Breast epithelium (tissue), 4 donors: Measurements from ENCODE around the gene GEN1. TPM values are rescaled to one million over a fixed set of nuclear protein-coding genes. Genes with fewer than 3 reads are reported as not detected.

ENCODE experiments used
- DNase-seq, 2 donors: peaks; one replicate each; pipeline ENCODE4 v3.0.0-alpha.2; 2019; ENCODE audit warnings: low spot score in 2 of 2
- H3K27ac ChIP-seq, 2 donors: fragments of 200-600 bp; sonication (generic) in 1 of 2; one replicate each; pipeline ENCODE4 v1.5.1; 2016 to 2019; ENCODE audit warnings: mild to moderate bottlenecking in 1 of 2
- H3K27me3 ChIP-seq, 2 donors: fragments of 200-600 bp; sonication (generic) in 1 of 2; one replicate each; pipeline versions ENCODE4 v1.5.1 to v1.6.0; 2017 to 2019; ENCODE audit warnings: control low read depth in 1 of 2, mild to moderate bottlenecking in 1 of 2
- H3K36me3 ChIP-seq: fragments of 200-600 bp; one replicate; pipeline ENCODE4 v1.5.1; 2019
- H3K4me1 ChIP-seq, 2 donors: fragments of 200-600 bp; sonication (generic); one replicate each; pipeline ENCODE4 v1.5.1; 2016 to 2019; ENCODE audit warnings: control low read depth in 1 of 2
- H3K4me3 ChIP-seq, 3 donors: fragments of 200-600 bp; sonication (generic); 1 replicate in 2 of 3; 2 replicates in 1 of 3; pipeline ENCODE4 v1.5.1; 2016 to 2019; ENCODE audit warnings: mild to moderate bottlenecking in 3 of 3, moderate library complexity in 2 of 3
- H3K9me3 ChIP-seq, 2 donors: fragments of 200-600 bp; sonication (generic) in 1 of 2; one replicate each; pipeline ENCODE4 v1.5.1; 2016 to 2019; ENCODE audit warnings: control low read depth in 1 of 2
- CTCF ChIP-seq, 3 donors: fragments of 450-650 bp; IDR thresholded peaks; one replicate each; pipeline ENCODE4 v1.5.1; 2016 to 2017; ENCODE audit warnings: antibody characterized with exemption in 3 of 3, mild to moderate bottlenecking in 3 of 3, moderate library complexity in 3 of 3
- POLR2A ChIP-seq: fragments of 450-650 bp; IDR thresholded peaks from one replicate; pipeline ENCODE4 v1.6.1; 2016; ENCODE audit warnings: antibody characterized with exemption, mild to moderate bottlenecking, moderate library complexity
- POLR2AphosphoS5 ChIP-seq, 3 donors: sonication (generic); formaldehyde crosslinking; IDR thresholded peaks; one replicate each; pipeline ENCODE4 v1.6.1; 2017; ENCODE audit warnings: antibody characterized with exemption in 3 of 3
- intact Hi-C: fragments of 100-400 bp; cut with DNase I; formaldehyde crosslinking; loops from one replicate; pipeline ENCODE4 v1.15.1; 2023; ENCODE audit warnings: low total_unique reads
- total RNA-seq, 3 donors: library from RNA; depleted of rRNA; stranded (reverse); fragments of >200 nt; gene quantifications; one replicate each; pipeline ENCODE4 v1.1.0, GENCODE V29; 2016

The GEN1 gene
- 10 to 100 TPM in 1 of 3 donors, 1 to 10 TPM in 2; 3.6 to 12.7 (median 6.7) TPM for total RNA-seq

DNA sequence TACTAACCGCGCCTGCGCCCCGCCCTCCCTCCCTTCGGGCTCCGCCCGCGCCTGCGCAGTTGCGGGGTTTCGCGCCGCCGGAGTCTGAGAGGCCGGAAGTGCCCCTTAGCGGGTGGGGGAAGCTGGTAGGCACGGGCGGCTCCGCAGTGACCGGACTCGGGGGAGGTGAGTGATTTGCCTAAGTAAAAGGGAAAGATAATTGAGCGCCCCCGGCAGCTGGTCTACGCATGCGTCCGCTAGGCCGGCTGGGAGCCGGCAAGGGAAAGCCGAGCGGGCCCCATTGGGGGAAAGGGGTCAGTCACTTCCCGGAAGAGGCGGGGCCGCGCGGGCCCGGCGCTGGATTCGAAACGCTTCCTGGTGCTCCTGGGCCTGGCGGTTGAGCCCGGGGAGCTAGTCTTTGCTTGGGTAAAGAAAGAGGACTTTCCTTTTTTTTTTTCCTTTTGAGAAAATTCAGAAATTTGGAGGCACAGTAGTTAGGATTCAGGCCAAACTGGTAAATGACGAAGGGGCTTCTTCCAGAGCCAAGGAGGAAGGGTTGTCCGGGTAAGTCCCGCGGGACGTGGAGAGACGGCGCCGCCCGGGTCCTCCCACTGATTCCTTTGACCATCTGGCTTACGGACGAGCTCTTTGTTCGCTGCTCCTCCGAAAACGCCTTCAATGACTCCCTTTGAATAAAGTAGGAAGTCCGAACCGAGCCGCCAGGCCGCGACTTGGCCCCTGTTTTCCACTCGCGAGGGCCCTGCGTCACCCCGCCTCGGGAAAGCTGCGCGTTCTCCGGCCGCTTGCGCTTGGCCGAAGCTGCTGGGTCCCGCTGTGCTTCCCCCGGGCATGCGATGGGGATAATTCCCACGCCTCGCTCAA lies at the start of gene GEN1, which contains the start of gene SMC6:
TSS of gene GEN1 (plus strand) at position 336 of the 861 bp plus-strand sequence. CDS start 5,806 bp downstream, outside the sequence.
TSS of gene SMC6 (minus strand) at position 8 of the 861 bp plus-strand sequence. CDS start 7,864 bp downstream, outside the sequence.
- Histone ChIP-seq H3K9me3 (no peaks in the 10 kb centered on the region), H3K36me3 (no peaks in the 10 kb centered on the region), H3K4me3 (peak within 1 kb of the TSS; percentile 83 to 98 (median 89)), H3K27me3 (no peaks in the 10 kb centered on the region), H3K4me1 (peaks cover 0 to 15% of the 10 kb centered on the region in 2 donors), H3K27ac (peak within 1 kb of the TSS; percentile 94 to 97)
- intact Hi-C loops: no loop called here
- DNase-seq: peak; percentile 77 to 83
- TF ChIP-seq POLR2A (no peak), POLR2AphosphoS5 (IDR thresholded peaks at IDR 0.05) (peak in 2 of 3 donors; percentile 38 to 48)

- TF ChIP-seq CTCF (IDR thresholded peaks at IDR 0.05) (no peak), POLR2A (no peak)
- Histone ChIP-seq H3K4me3 (no peak overlapping the region), H3K36me3 (peaks cover 8% of the 10 kb centered on the region), H3K27ac (no peak overlapping the region), H3K9me3 (no peaks in the 10 kb centered on the region), H3K27me3 (no peaks in the 10 kb centered on the region), H3K4me1 (no peaks in the 10 kb centered on the region)
- intact Hi-C loops: no loop called here
- DNase-seq: no peak
Measured at GRCh38 chr2:17706845-17707244, 47.1 kb upstream of the GEN1 start.

GRCh38 chr2:17708501-17708900 lies 45.4 kb upstream of the GEN1 start:
- Histone ChIP-seq H3K9me3 (no peaks in the 10 kb centered on the region), H3K27ac (no peak overlapping the region), H3K4me3 (no peak overlapping the region), H3K4me1 (no peaks in the 10 kb centered on the region), H3K36me3 (peaks cover 8% of the 10 kb centered on the region), H3K27me3 (no peaks in the 10 kb centered on the region)
- intact Hi-C loops: no loop called here
- TF ChIP-seq POLR2A (no peak), POLR2AphosphoS5 (IDR thresholded peaks at IDR 0.05) (no peak), CTCF (IDR thresholded peaks at IDR 0.05) (no peak)
- no peak for DNase-seq

GRCh38 chr2:17709897-17710296 lies 44.0 kb upstream of the GEN1 start:
- H3K27ac ChIP-seq: no peak overlapping the region
- H3K36me3 ChIP-seq: peaks cover 8% of the 10 kb centered on the region
- intact Hi-C loops: no loop called here
- TF ChIP-seq POLR2AphosphoS5 (IDR thresholded peaks at IDR 0.05): no peak
- TF ChIP-seq CTCF (IDR thresholded peaks at IDR 0.05): no peak
- TF ChIP-seq POLR2A: no peak
- DNase-seq: no peak
- no peaks in the 10 kb centered on the region for H3K4me1 ChIP-seq
- H3K4me3 ChIP-seq: no peak overlapping the region
- no peaks in the 10 kb centered on the region for H3K27me3 ChIP-seq
- no peaks in the 10 kb centered on the region for H3K9me3 ChIP-seq

DNA sequence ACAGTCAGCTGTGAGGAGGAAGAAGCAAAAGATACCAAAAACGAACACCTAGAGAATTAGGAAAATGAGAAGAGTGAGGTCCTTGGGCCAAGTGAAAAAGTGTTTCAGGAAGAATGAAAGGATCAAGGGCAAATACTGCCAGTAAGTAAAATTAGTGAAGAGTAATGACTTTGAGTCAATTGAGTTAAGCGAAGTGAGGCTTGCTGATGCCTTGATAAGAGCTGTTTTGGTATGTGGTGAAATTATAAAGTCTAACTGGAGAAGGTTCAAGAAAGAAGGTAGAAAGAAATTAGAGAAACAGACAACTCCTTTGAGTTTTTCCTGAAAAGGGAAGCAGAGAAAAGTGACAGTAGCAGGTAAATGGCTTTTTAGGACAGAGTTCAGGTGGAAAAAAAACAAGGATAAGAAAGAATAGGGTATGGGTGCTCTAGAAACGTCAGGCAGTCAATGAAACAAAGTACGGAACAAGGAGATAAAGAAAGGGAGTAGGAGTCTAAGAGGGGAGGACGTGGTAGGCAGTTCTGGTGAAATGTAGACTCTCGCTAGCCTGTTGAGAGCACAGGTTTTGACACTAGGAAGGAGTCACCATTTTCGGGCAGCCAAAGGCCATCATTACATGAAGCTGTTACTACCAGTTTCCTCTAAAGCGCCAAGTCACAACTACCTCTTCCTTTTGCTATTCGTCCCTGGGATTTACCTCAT lies 43.2 kb upstream of the GEN1 start:
- peaks cover 8% of the 10 kb centered on the region for H3K36me3 ChIP-seq
- H3K9me3 ChIP-seq: no peaks in the 10 kb centered on the region
- H3K27ac ChIP-seq: no peak overlapping the region
- intact Hi-C loops: no loop called here
- H3K4me3 ChIP-seq: no peak overlapping the region
- no peak for DNase-seq
- TF ChIP-seq POLR2AphosphoS5 (IDR thresholded peaks at IDR 0.05) (no peak), CTCF (IDR thresholded peaks at IDR 0.05) (no peak), POLR2A (no peak)
- no peaks in the 10 kb centered on the region for H3K4me1 ChIP-seq
- no peaks in the 10 kb centered on the region for H3K27me3 ChIP-seq
